MM.1S (cell line): Measurements from ENCODE around the gene EIF2B2.

ENCODE experiments used
- CTCF ChIP-seq: fragments of 300-600 bp; sonication (generic); IDR thresholded peaks from 2 replicates; pipeline ENCODE4 v1.5.1; 2016; ENCODE audit warnings: antibody characterized with exemption, low read length, mixed read lengths
- EZH2 ChIP-seq: fragments of 300-600 bp; sonication (generic); optimal IDR thresholded peaks from 2 replicates; pipeline ENCODE3; 2017; ENCODE audit warnings: low read depth, mild to moderate bottlenecking, antibody characterized with exemption, low read length, mixed read lengths

- TF ChIP-seq CTCF (no peak), EZH2 (no peak)
These were observed 22.4 kb upstream of the EIF2B2 start for GRCh38 chr14:74980398-74980730.
